OCI-M2 (cell line): ENCODE results near the gene WASF2.
"Not testable (repeated sequence)": the region's sequence is repeated elsewhere in the genome, so short reads cannot be mapped to it uniquely, and the experiment has no call there.

Experiments
- DNase-seq: peaks from one replicate; lab custom pipeline; 2025; ENCODE audit not compliant: unreplicated experiment; lab: John Stamatoyannopoulos, UW

WASF2 gene

GRCh38 chr1:27503033-27503432 lies 13.1 kb upstream of the WASF2 start:
- no peak for DNase-seq

- not testable (repeated sequence) for DNase-seq
Observed at GRCh38 chr1:27501159-27501558, 11.2 kb upstream of the WASF2 start.

- no peak for DNase-seq
Observed at GRCh38 chr1:27499142-27499541, 9.2 kb upstream of the WASF2 start.

GRCh38 chr1:27496604-27497155 lies 6.7 kb upstream of the WASF2 start:
- no peak for DNase-seq

GRCh38 chr1:27492796-27493195 lies 2.8 kb upstream of the WASF2 start:
- DNase-seq: no peak

- no peak for DNase-seq
Observed at GRCh38 chr1:27491748-27492700, 2.1 kb upstream of the WASF2 start.

GRCh38 chr1:27489501-27489972 lies 430 bp downstream of the WASF2 start:
- DNase-seq: no peak

GRCh38 chr1:27487966-27488884 lies 1.7 kb downstream of the WASF2 start:
- DNase-seq: peak; percentile 3

- no peak for DNase-seq
Observed at GRCh38 chr1:27485363-27485762, 4.6 kb downstream of the WASF2 start.

- no peak for DNase-seq
Observed at GRCh38 chr1:27483659-27484058, 6.3 kb downstream of the WASF2 start.

GRCh38 chr1:27481994-27482620 lies 7.9 kb downstream of the WASF2 start:
- DNase-seq: no peak

- DNase-seq: no peak
Observed at GRCh38 chr1:27478098-27478497, 11.9 kb downstream of the WASF2 start.

- no peak for DNase-seq
Observed at GRCh38 chr1:27476237-27476636, 13.7 kb downstream of the WASF2 start.

GRCh38 chr1:27475720-27476119 lies 14.2 kb downstream of the WASF2 start:
- no peak for DNase-seq

GRCh38 chr1:27473755-27474154 lies 16.2 kb downstream of the WASF2 start:
- no peak for DNase-seq

GRCh38 chr1:27472098-27472497 lies 17.9 kb downstream of the WASF2 start:
- not testable (repeated sequence) for DNase-seq

- no peak for DNase-seq
Observed at GRCh38 chr1:27471477-27471876, 18.5 kb downstream of the WASF2 start.

GRCh38 chr1:27469334-27469733 lies 20.6 kb downstream of the WASF2 start:
- DNase-seq: no peak

- not testable (repeated sequence) for DNase-seq
Observed at GRCh38 chr1:27468378-27468777, 21.6 kb downstream of the WASF2 start.

- no peak for DNase-seq
Observed at GRCh38 chr1:27464926-27465647, 24.9 kb downstream of the WASF2 start.
